ENCODE measurements around the gene TMEM161B.
"Not testable (repeated sequence)": the region's sequence is repeated elsewhere in the genome, so short reads cannot be mapped to it uniquely, and the experiment has no call there.

Gene TMEM161B

DNA sequence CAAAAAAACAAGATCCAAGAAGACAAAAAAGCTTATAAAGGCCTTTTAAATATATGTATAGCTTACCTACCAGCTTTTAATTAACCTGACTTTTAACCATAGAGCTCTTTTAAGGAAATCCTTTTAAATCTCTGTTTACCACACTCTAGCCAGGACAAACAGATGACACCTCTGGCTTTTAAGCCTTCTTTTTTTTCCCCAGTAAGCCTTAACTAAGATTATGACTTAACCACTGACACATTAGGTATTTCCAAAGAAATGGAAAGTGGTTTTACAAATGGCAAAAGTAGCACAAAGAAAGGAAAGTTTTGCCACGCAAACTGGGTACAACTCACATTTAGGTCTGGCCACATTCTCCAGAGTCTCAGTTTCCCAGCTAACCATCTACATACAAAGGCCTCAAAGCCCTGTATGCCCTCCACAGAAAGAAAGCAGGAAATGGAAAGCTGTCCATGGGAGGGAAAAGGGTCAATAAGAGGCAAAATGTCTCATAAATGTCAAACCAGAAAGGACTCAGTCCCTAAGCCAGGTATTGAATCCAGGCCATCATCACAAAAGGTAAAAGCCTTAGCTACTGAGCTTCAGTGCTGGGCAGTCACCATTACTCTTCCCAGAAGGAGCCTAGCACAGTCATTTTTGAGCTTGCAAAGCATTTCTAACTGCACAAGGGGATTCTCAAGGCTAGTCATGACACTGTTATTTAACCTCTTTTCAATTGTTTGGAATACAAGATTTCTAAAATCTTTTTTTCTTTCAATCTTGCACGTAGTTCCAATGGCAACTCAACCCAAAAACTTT is 19.7 kb downstream of the TMEM161B start:
- no peak for DNase-seq

DNA sequence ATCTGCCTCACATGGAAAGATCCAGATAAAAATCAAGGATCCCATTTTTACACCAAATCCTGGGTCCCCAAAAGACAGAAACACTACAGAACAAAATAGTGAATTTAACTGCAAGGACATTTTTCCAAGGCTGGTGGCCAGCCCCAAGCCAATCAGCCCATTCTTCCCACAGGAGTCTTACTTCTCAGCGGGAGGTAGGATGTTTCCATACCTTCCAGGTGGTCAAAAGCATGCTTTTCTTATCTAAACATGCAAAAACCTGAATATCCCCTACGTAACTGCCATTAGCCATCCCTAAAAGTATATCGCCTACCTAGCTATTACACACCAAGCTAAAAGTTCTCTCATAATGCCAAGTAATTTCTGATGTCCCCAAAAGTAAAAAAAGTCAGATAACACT is 20.6 kb downstream of the TMEM161B start:
- DNase-seq, result no peak

GRCh38 chr5:88245893-88246244 is 22.8 kb downstream of the TMEM161B start:
- no peak for DNase-seq

DNA sequence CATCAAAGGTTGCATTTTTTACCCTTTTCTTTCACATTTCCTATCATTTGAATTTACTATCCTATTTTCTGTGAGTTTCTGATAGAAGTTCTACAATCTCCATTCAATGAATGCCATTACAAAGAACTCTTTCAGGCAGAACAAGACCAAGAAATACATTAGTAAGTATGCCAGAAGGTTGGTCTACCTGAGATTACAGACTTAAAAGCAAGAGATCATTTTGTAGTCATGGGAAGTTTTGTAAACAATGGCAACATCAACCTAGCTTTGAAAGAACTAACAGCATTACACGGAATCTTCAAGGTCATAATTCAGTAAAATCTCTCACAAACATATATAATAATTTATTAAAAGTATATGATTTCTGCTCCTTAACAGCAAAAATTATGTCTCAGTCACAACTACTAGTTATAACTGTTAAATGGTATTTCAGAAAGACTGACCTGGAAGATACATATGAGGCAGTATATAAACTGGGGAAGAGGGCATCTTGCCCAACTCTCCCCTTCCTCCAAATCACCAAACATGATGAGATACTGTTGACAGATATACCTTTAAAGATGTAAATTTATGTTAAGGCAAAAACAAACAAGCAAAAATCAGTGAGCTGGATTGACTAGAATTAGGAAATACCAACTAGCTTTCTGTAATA is 23.3 kb downstream of the TMEM161B start:
- no peak for DNase-seq

DNA sequence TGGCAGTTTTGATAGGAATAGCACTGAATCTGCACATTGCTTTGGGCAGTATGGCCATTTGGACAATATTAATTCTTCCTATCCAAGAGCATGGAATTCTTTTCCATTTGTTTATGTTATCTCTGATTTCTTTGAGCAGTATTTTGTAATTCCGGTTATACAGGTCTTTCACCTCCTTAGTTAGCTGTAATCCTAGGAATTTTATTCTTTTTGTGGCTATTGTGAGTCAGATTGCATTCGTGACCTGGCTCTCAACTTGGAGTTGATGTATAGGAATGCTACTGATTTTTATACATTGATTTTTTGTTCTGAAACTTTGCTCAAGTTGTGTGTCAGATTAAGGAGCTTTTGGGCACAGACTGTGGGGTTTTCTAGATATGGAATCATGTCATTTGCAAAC is 24.0 kb downstream of the TMEM161B start:
- DNase-seq, result no peak

GRCh38 chr5:88243493-88243892 is 25.2 kb downstream of the TMEM161B start:
- not testable (repeated sequence) for DNase-seq

- DNase-seq, result no peak
These were observed 29.9 kb downstream of the TMEM161B start for GRCh38 chr5:88238732-88239131.

DNA sequence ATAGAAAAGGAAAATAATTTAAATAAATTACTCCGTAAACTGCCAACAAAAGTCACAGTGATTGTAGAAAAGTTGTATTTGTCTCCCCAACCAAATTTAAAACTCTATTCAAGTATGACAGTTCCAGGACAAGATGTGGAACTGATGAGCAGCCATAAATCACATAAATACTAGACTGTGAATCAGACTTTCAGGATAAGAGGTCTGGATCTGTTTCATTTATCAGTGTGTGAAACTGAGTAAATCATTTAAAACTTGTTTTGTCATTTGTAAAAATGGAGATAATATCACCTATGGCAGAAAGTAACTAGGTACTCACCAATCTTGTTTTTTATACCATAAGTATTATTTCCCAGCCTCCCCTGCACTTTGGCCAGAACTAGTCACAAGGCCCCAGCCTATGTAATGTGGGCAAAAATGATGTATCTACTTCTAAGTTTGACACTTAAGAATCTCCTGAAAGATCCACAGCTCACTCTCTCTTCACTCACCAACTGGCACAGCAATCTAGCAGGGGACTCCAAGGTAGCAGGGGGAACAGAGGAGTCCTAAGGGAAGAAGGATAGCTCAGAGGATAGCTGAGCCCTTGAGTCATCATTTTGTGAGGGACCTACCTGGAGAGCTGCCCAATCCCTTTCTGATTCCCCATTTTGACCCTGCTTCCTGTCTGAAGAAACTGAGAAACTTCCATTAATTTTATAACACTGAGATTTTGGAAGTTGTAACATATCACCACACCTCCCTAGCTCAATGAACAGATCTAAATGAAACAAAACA is 31.6 kb downstream of the TMEM161B start:
- no peak for DNase-seq

DNA sequence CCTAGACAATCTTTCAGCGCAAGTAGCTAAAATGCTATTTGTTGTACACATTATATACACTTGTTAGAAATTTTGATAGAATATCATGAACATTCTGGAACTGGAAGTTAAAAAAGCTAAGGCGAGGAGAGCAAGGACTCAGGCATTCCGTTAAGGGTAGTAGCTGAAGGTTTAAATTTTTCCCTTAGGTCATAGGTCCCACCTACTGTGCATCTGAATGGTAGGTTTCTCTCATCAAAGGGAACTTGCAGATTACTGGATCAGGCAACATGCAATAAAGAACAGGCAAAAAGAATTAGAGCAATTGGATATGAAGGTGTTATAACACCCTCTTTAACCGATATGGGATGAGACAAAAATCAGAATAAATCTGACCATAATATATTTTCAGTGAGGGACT is 32.8 kb downstream of the TMEM161B start:
- no peak for DNase-seq

GRCh38 chr5:88235346-88235745 is 33.3 kb downstream of the TMEM161B start:
- no peak for DNase-seq

- DNase-seq, result no peak
These were observed 38.0 kb downstream of the TMEM161B start for GRCh38 chr5:88230546-88231066.

DNA sequence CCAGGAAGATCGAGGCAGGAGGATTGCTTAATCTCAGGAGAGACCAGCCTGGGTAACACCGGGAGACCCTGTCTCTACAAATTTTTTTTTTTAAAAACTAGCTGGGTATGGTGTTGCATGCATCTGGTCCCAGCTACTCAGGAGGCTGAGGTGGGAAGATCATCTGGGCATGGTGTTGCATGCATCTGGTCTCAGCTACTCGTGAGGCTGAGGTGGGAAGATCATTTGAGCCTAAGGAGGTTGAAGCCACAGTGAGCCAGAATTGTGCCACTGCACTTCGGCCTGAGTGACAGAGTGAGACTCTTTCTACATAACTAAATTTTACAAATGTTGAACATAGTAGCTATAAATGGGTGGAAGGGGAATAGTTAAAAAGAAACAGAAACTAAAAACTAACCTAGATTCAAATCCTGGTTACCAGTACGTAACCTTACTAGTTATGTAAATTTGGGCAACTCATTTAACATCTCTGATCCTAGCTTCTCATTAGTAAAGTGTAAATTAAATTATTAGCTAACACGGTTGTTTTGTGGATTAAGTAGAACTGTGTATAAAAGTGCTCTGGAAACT is 41.7 kb downstream of the TMEM161B start:
- DNase-seq, result no peak

- DNase-seq, result no peak
These were observed 54.0 kb downstream of the TMEM161B start for GRCh38 chr5:88214655-88215054.

DNA sequence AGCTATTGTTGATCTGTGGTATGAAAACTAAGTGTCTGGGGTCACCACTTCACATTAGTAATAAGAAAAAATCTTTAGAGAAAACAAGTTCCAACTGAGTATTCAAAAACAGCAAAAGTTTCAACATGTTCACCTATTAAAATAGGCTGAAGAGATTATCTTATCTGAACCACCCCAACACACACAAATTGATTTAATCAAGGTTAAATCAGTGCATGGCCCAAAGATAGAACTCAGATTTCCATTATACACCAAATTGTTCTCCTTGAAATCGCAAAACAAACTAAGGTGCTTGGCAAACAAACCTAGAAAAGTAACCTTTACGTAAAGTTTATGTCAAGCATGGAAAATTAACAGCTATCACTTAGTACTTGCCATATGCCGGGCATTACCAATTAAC is 61.1 kb downstream of the TMEM161B start:
- DNase-seq, result no peak

DNA sequence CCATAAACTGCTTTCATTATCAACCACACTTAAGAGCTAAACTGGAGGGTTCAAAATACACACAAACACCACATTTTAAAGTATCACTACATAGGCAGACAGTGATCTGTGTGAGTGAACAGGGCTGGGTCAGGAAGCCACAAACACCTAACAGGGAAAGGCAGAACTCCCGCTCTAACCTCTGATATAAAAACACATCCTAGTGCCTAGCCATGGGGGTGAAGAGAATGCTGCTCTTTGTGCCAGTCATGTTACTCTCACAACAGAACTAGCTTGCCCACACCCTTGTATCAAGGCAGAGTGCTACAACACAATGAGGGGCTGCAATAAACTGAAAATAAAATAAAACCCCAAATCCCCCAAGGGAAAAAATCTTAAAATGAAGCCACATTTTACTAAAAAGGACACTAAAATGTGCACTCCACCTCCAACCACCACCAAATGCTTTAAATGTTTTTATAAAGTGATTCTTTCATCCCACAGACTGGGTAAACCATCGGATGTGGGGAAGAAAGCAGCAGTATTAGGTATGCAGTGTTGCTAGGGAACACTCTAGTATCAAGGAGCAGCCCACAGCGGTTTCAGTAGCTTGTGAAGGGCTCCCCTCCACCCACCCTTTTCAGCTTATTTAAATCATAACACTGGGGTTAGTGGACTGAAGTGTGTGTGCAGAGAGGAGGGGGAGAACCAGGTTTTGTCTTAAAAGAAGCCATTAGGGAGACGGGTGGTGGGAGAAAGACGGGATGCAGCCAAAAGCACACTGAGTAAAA is 64.5 kb downstream of the TMEM161B start:
- DNase-seq, result no peak

- no peak for DNase-seq
These were observed 73.0 kb downstream of the TMEM161B start for GRCh38 chr5:88195636-88196035.

DNA sequence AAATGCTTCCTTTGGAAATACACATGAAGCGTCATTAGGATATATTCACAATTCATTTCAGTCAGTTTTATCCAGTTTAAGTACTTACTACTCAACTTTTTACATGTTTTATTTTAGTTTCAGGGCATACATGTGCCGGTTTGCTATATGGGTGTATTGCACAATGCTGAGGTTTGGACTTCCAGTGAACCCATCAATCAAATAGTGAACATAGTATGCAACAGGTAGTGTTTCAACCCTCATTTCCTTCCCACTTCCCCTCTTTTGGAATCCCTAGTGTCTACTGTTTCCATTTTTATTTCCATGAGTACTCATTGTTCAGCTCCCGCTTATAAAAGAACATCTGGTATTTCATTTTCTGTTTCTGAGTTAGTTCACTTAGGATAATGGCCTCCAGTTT is 74.7 kb downstream of the TMEM161B start:
- no peak for DNase-seq

GRCh38 chr5:88190106-88190834 is 78.4 kb downstream of the TMEM161B start:
- no peak for DNase-seq

- DNase-seq, result not testable (repeated sequence)
These were observed 79.2 kb downstream of the TMEM161B start for GRCh38 chr5:88189484-88189883.

DNA sequence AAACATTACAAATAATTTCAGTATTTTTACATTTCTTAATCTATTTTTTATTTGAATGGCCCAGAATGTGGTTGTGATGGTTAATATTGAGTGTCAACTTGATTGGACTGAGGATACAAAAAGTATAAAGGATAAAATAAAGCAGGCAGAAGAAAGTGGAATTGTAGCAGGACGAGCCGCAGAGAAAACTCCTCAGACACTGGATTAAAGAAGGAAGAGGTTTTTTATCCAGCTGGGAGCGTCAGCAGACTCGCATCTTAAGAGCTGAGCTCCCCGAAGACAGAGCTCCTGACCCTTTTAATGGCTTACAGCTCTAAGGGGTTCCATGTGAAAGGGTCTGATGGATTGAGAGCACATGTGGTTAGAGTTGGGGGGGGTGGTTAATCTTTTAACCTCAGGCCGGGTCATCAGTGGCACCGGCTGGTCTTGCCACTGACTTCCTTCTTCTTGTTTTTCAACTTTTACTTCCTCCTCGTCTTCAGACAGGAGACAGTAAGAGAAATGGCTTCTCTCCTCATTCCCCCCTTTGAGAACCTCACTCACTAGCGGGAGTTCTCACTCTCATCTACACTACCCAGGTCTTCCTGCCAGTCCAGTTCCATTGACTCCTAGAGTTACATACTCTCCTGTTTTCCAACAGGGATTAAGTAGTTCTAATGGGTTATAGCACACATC is 80.0 kb downstream of the TMEM161B start:
- DNase-seq, result no peak

DNA sequence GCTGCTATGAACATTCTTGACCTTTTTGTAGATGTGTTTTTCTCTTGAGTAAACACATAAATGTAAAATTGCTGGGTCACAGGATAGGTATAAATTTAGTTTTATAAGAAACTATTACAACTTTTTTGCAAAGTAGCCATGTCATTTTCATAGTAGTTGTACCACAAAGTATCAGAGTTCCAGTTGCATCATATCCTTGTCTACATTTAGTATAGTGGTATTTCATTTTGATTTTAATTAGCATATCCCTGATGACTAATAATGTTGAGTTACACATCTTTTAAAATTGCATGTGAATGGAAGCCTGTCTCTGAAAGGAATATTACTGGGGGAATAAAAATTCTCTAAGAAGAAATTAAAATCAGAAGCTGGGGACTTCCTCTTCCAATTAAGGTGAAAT is 85.4 kb downstream of the TMEM161B start:
- DNase-seq, result no peak
